Activated CD8-positive, alpha-beta memory T cell treated with anti-CD3 and anti-CD28 coated beads, Interleukin-2, amount 50 U/mL, for 1 hour (primary cell): ENCODE results near the gene MEIKIN.

ENCODE experiments used
- DNase-seq: peaks from one replicate; pipeline ENCODE4 v3.0.0-alpha.2; 2020; ENCODE audit errors: extremely low read depth

Gene MEIKIN, protein sequence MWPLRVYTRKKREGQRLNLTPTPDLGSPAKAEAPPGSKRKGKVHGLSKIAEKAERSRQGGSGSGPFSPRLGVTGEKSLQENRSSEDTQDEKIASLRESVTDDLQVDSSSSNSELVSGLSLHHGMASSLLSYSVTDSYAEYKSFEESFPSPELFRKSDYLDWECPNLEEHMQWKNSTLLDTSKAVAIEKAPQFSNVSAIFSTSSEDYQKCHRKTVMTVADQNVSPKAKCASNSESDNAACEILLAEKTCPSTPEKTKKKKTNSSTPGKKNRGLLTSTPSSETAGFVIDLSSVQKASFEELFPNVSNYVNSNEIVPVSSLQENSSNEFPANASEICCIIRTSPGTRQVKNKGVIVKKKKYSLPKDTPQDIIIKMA

DNA sequence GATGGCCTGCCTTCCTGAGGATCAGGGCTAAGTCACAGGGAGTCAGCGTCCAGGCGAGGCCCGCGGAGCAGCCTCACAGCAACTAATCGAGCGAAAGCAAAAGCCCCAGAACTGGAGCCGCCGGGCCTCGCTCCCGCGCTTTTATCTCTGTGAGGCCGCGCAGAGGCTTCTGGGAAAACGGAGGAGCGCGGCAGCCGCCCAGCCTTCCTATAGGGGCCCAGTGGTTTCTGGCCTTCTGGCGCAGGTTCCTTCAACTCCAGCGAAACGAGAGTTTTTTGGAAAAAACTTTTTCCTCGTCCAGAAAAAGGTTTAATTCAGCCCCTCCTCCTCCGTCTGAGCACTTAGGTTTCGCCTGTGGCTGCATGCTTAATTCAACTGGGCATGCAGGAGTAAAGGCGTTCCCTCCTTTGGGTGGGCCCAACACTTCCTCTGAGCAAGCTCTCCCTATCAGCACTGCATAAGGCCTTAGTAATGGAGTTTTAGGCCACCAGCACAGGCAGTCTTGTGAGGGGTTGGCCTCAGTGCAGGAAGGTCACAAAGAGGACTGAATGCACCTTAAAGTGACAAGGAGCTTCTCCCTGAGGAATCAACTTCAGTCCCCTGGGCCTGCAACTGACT lies at the start of gene MEIKIN:
MEIKIN (minus strand) TSS at position 113 of the 618 bp plus-strand sequence. CDS start 158 bp downstream, outside the sequence.
- DNase-seq, result no peak

DNA sequence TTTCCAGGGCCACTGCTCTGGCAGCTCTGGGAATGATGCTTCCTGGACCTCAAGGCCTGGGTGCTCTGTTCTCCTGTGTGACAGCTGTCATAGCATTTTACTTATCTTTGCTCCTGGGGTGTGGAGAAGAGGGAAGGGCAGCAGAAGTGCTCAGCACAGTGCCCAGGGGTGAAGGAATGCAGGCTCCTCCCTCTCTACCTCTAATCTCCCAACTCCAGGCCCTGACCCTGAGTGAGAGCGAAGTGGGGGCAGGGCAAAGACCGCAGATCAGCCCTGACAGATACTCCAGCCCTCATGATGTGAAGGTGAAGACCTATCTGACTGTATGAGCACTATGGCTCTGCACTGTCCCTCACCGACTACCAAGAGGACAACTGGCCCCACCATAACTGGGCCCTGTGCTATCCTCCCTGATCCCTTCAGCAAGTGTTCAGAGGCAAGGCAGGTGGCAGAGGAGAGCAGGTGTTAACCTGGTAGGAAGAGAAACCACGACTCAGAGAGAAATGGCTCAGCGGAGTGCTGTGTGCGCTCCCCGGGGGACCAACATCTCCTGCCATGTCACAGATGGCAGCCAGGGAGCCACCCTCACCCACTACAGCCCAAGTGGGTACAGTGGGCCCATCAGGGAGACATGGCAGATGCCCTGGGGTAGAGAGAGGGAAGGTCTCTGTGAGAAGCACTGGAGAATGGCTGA lies 49.2 kb upstream of the MEIKIN start:
- no peak for DNase-seq

DNA sequence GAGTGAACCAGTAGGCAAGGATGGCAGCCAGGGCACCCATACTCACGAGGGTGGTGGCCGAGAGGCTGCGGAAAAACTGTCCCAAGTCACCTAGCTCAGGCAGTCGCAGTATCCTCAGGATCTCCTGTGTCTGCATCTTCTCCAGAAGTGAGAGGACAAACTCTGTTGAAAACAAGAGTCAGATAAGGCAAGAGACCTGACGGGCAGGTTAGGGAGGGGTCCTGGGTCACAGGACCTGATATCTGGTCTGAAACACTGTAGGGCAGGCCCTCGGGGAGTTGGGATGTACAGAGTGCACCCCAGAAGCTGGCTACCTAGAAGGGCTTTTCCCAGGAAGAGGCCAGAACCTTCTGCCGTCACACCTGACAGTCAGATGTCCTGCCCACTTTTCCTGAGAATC lies 48.6 kb upstream of the MEIKIN start:
- no peak for DNase-seq

DNA sequence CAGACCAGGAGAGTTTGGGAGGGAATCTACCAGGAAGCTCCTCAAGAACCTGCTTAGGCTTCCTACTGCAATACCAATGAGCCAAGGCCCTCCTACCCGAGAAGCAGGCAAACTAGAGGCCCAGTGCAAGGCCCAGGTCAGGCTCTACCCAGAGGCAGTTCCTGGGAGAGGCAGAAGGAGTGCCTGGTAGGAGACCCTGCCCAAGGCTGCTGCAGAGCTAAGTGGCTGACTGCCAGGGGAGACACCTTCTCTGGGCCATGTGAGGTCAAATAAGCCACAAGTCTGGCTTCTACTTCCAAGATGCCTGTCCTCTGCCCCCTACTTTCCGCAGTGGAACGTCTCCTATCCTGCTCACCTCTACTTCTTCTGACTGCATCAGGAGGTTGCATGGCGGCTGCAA lies 48.2 kb upstream of the MEIKIN start:
- DNase-seq, result no peak

DNA sequence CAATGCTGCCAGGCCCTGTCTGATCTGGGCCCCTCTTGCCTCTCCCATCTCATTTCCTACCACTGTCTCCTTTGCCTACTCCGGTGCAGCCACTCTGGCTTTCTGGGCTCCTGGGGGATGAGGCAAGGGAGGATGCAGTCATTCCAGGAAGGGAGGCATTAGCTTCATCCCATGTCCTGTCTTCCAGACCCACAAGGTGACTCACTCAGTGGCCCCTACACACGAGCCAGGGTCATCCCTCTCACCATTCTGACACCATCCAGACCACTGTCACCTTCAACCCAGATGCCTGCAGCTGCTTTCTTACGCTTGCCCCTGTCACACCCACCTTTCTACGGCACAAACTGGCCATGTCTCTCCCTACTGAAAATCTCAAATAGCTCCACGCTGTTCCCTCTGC lies 46.9 kb upstream of the MEIKIN start:
- no peak for DNase-seq

DNA sequence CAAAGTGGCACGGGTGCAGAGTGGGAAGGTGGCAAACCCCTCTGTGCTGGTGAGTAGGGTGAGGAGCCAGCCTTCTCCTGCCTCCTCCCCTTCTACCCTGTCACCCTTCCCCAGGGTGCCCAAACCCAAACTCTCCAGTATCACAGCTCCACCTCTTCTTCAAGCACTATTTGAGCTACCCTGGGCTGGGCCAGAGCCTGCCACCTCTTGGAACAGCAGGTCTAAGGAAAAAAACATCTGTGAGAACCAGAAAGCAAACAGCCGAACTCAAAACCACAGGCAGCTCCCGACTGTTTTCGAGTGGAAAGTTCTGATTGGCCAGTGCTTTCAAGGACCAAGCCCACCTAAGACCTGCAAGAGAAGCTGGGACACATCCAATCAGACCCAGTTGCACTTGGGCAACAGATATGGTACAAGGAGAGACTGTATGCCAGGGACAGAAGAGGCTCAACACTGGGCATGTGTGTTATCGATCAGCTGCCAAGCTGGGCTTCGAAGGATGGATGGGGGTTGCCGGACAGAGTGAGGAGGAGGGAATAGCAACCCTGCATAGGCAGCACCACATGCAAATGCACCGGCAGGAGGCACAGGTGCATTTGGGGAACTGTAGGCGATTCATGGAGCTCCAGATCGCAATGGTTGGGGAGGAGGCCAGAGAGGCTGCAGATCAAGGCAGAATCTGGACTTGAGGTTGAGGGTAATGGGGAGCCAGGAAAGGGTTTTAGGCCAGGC lies 46.3 kb upstream of the MEIKIN start:
- no peak for DNase-seq

DNA sequence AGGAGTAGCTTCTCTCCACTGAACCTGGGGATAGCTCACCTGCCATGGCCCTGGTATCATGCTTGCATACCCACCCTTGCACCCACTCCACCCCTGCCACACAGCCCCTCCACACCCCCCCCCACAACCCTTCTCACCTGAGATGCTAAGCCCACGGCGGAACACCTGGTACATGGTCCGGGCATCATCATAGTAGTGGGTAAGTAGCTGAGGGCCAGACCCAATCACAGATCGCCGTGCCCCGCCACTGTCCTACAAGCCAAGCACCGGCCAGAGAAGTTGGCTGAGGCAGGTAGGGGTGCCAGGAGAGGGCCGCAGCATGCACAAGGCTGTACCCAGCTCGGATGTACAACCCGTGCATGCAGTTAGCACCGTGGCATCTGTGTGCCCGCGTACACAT lies 45.3 kb upstream of the MEIKIN start:
- no peak for DNase-seq

DNA sequence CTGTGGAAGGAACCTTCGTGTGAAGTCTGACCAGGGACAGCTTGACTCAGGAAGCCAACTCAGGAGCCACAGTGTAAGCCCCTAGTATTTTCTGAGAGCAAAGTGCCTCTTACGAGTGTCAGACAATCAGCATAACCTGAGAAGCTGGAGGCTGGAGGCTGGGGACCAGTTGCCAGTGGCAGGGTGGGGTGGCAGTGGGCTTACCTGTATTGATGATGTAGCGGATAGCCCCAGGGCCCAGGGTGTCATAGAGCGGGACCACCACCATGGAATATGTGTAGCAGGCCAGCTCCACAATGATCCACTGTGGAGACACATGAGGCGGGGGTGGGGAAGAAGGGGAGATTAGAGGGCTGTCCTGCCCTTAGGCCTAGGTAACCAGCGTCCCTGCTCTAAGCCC lies 43.1 kb upstream of the MEIKIN start:
- no peak for DNase-seq

DNA sequence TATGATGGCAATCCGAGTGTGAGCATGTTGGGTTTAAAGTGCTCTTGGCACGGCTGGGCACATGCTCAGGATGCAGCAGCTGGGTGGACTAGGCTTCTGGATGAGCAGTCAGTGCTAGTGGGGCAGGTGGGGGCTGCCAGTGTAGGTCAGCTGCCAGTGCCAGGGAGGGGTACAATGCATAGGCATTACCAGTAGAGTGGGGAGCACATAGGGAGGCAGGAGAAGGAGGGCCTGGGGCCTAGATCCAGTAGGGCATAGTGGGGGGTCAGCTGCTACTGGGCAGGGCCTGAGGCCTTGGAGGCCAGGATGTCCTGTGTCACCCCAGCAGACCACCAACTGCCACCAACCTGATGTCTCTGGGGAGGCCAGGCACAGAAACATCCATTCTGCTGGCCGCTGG lies 41.8 kb upstream of the MEIKIN start:
- DNase-seq, result no peak

DNA sequence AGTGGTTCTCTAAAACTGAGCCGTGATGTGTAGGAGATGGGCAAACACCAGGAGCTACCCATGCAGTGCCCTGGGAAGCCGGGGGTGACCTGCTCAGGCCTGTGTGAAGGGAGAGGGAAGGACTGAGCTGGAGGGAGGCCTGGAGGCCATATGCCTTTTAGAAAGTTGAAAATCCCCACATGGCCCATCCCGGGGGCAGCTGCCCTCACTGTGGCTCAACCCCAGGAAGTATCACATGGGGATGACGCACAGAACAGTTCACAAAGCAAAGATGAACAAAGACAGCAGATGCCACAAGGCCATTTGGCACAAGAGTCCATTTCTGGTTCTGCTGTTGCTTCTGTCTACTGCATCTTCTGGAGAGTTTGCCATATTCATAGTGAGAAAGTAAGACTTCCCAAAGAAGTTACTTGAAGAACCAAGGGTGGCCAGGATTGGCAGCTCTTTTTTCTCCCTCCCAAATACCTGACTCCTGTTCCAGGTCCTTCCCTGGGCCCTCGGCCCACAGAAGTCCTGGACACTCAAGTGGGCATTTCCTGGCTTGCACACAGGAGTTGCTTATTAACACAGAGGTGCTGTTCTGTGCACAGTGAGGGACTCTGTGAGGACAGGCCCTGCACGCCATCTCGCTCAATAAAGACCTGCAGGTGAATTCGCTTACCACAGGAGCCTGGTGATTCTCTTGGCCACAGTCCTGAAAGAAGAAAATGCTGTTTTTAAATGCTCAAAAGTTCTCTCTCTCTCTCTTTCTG lies 40.9 kb upstream of the MEIKIN start:
- no peak for DNase-seq

DNA sequence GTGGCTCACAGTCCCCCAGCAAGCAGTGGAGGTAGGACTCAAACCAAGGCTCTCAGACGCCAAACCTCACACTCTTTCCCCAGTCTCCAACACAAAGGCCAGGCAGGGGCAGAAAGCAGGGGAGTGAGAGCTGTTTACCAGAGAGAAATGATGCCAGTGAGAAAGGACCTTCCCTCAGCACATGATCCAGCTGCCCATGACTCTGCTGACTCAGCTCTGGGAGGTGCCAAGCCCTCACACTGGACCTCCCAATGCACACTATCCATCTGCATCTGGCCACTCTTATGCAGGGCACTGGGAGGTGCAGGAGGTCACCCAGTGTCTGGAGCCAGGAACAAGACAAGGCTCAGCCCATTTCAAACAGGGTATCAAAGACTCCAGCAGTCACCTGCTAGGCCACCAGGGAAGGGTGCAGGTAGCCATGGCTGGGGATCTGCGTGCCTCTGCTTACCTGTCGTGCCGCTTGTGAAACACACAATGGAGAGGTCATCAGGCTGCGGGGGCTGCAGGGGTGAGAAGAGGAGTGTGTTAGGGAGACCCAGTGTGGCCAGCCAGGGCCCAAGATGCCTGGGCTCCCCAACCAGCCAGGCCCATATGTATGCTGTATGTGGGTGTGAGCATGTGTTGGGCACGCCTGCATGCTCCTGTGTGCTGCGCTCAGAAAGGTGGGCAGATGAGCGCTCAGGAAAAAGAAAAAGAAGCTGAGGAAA lies 39.6 kb upstream of the MEIKIN start:
- no peak for DNase-seq

DNA sequence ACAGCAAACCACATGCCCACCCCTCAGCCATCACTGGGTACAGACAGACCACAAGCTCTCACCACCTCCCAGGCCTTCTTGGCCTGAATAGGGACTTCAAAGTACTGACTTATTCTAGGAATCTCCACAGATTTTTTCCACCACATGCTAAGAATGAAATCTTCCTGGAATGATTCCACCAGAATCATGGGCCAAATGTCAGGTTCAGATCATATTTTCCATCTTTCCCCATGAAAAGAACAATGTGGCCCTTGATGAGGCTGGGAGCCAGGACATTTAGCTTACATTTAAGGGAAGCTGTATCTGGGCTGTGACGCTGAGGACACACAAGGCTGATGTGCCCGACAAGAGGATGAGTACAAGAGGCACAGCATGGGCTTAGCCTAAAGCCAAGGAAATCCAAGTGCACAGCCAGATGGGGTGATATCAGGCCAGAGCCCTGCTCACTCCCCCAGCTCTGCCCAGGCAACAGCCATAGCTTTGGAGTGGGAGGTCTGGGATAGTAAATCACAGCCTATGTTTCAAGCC lies 37.8 kb upstream of the MEIKIN start:
- no peak for DNase-seq

DNA sequence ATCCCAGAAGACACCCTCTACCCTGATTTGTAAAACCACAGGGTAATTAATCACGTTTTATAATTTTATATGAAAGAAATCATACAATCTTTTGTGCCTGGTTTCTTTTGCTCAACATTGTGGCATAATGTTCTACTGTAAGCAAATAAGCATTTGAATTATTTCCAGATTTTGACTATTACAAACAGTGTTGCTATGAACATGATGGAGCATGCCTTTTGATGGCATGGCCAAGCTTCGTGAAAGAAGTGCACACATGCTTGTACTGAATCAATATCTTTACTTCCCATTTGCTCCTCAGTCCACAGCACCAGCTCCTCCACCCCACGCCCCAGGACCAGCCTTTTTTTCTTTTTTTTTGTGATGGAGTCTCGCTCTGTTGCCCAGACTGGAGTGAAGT lies 36.1 kb upstream of the MEIKIN start:
- no peak for DNase-seq

DNA sequence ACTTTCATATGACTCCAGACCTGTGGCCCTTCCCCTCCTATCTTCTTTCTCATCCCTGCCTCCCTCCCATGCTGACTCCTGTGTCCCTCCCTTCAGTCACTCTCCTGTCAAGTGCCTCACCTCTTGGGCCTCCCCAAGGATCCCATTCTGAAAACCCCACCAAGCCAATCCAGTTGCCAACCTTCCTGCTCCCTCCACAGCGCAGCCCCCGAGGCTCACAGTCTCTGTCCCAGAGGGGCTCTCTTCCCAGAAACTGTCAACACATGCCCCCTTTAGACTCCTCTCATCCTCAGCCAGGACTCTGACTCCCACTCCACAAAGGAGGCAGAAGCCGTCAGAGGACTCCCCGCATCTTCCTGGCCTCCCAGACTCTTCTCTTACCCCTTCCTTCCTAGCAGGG lies 35.2 kb upstream of the MEIKIN start:
- no peak for DNase-seq

DNA sequence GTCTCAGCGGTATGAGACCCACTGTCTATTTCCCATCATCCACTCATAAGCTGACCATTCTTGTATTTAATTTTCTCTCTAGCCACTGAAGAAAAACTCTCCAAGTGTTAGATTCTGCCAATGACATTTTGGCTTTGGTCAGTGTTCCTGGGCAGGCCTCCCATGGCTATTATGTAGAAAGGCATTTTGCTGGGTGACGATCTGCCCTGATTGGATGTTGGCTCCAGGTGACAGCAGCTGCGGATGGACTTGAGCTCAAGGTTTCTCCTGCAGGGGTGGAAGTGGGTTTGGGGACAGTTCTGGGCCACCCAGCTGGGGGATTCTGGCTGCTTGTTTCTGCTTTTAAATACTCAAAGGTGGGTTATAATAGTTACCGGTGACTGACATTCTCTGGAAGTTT lies 34.4 kb upstream of the MEIKIN start:
- no peak for DNase-seq

DNA sequence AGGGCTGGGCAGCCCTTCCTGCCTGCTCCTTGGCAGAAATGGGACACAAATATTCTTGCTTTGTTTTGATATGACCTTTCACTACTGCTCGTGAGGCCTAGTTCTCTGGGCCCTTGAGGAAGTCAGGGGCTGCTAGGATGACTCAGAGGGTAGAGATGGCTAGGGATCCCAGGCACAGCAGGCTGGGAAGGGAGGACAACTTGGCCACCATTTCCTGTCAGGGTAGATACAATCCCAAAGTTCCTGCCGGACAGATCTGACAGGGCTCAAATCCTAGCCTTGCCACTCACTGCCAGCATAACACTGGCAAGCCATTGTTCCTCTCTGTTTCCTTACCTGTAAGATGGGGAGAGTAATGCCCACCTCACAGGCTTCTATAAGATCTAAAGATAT lies 31.7 kb upstream of the MEIKIN start:
- DNase-seq, result no peak

DNA sequence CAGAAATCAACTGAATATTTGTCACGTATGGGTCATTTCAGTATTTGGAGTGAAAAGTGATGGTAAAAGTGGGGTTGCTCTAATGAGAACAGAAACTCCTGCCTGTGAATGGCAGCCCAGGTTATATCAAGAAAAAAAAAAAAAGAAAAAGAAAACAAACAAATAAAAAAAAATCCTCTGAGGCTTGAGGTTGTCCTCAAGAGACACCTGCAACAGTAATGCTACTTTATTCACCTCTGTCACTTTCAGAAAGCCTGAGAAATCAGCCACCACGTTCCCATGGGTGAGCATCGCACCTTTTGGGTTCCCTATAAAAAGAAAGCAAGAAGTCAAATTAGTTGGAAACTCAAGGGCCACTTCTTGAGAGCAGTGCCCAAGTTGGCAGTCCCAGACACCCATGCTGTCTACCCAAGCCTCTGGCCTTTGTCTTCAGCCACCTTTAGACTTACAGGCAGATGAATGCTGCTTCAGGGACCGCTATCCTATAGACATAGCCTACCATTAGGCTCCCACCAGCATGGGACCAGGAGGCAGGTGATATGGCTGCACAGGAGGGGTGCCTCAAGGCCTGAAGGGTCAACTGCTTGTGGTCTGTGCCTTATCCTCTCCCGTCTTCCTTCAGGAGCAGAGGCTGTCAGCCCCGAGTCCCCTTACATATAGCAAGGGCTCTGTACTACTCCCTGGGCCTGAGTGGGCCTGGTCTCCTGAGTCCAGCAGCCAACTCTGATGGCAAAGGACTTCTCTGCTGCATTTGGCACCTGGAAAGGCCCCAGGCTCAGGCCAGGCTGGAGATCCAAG lies 31.1 kb upstream of the MEIKIN start:
- DNase-seq, result no peak

DNA sequence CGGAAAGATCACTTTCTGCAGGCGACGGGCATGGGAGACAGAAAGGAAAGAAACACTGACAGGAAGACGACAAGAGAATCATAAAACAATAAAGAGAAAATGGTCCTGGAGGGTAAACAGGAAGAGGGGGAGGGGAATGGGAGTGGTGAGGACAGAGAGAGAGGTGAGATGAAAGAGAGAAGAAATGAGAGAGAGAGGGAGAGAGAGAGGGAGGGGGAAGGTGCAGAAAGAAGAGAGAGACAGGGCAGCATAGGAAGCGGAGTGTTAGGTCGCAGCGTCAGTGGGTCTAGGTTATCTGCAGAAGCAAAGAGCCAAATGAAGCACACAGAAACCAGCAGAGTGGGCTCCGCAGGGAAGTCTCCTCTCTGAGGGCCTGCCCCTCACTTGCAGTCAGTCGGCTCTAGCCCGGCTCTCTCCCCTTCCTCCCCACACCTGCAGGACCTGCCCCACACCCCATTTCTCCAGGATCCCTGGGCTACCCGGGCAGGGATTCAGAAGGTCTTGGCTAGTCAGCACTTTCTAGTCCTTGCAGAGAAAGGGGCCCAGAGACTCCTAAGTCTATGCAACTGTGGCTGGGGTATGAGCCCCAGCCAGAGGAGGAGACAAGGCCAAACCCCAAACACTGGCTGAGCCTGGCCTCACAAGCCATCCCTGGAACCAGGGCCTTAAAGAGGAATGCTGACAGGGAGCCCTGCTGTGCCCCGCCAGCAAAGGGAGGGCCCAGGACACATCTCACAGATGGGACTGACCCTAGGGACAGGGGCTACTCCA lies 29.7 kb upstream of the MEIKIN start:
- no peak for DNase-seq

DNA sequence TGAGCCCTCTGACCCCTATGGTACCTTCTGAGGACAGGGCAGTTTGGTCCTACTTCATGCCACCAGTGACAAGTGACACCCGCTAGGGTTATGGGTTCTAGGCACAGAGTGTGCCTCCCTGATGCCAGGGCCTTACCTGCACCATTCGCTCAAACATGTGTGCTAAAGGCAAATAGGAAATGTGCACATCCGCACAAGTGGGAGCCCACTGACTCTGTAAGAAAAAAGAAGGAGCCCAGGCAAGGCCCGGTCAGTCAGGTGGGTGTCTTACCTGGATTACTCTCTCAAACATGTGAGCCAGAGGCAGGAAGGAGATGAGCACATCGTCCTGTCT lies 29.1 kb upstream of the MEIKIN start:
- DNase-seq, result no peak
